Measurements from ENCODE around the gene KIF26A. TPM values are rescaled to one million over a fixed set of nuclear protein-coding genes. Genes with fewer than 3 reads are reported as not detected.
"Not testable (repeated sequence)": the region's sequence is repeated elsewhere in the genome, so short reads cannot be mapped to it uniquely, and the experiment has no call there.

The KIF26A gene
- polyA plus RNA-seq, 3 donors, result 12.6 to 14.5 (median 12.6) TPM

- DNase-seq, result no peak
Observed at GRCh38 chr14:104220215-104221070, 82.1 kb downstream of the KIF26A start.

GRCh38 chr14:104221071-104221625 lies 82.8 kb downstream of the KIF26A start:
- no peak for DNase-seq

GRCh38 chr14:104221636-104222369 lies 83.4 kb downstream of the KIF26A start:
- no peak for DNase-seq

DNA sequence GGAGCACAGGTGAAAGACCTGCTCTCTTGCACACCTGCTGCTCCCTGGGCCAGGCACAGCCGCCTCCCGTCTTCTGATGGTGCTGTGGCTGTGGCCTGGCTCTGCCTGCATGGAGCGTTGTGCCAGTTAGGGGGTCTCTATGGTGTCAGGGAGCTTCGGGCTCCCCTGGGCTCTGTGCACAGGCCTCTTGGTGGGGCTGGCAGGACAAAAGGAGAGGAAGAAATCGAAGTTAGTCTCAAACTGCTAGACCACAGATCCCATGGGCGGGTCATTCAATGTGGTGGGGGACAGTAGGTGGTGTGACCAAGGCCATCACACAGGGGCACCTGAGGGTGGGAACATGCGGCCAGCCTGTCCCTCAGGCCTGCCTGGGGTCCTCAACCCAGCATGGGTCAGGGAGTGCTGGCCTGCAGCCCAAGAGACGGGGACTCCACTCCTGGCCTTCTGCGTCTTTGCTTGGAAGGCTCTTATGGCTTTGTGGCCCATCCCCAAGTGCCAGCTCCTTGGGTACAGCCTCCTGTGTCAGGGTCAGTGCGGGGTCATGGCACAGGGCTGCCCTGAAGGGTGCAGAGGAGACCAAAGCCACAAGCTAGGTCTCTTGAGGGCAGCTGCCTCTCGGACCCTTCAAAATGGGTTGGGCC lies 84.1 kb downstream of the KIF26A start:
- no peak for DNase-seq

DNA sequence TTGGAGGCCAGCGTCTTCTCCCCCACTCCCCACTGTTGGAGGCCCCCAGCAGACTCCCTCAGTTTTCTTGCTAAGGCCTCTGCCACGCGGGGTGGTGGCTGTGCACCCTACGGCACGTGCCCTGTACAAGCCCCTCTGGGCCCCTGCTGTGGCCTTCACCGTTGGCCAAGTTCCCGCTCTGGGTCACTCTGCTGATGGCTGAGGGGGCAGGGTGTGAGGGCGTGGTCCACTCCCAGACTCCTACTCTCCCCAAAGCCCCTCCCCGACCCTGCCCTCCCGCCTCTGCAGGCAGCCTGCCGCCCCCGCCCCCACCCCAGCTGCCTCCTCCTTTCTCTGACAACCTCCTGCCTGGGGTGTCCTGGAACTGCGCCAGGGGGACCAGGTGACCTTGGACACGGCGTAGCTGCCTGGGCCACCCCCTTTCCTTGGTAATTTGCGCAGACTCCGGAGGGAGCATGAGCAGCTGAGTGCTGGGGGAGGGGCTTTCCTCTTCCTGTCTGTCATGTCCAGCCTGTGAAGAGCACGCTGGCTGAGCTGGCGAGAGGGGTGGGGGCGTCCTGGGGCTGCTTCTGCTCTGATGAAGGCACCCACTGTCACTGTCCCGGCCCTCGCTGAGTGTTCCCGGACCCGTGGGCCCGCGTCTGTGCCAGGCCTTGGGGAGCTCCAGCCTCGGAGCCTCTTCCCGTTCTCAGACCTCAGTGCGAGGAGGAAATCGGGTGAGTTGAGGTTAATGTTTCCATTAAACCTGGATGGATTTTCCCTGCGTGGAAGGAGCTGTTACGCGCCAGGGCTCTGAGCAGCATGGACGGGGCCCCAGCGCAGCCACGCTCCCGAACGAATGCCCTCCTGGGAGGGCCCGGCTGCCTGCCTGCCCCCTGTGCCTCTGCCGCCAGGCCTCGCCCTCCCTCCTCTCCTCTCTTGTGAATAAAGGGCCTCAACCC lies 85.0 kb downstream of the KIF26A start:
- DNase-seq, result peak; percentile 58

- DNase-seq, result no peak
Observed at GRCh38 chr14:104224131-104224505, 85.7 kb downstream of the KIF26A start.

GRCh38 chr14:104224506-104225277 lies 86.3 kb downstream of the KIF26A start:
- no peak for DNase-seq

DNA sequence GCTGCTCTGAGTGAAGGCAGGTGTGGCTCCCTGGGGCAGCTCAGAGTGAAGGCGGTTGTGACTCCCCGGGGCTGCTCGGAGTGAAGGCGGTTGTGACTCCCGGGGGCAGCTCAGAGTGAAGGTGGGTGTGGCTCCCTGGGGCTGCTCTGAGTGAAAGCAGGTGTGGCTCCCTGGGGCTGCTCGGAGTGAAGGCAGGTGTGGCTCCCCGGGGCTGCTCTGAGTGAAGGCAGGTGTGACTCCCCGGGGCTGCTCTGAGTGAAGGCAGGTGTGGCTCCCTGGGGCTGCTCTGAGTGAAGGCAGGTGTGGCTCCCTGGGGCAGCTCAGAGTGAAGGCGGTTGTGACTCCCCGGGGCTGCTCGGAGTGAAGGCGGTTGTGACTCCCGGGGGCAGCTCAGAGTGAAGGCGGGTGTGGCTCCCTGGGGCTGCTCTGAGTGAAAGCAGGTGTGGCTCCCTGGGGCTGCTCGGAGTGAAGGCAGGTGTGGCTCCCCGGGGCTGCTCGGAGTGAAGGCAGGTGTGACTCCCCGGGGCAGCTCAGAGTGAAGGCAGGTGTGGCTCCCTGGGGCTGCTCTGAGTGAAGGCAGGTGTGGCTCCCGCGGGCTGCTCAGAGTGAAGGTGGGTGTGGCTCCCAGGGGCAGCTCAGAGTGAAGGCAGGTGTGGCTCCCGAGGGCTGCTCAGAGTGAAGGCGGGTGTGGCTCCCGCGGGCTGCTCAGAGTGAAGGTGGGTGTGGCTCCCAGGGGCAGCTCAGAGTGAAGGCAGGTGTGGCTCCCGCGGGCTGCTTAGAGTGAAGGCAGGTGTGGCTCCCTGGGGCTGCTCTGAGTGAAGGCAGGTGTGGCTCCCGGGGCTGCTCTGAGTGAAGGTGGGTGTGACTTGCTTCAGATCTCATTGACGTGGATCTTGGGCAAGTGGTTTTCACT lies 87.1 kb downstream of the KIF26A start:
- DNase-seq, result not testable (repeated sequence)

DNA sequence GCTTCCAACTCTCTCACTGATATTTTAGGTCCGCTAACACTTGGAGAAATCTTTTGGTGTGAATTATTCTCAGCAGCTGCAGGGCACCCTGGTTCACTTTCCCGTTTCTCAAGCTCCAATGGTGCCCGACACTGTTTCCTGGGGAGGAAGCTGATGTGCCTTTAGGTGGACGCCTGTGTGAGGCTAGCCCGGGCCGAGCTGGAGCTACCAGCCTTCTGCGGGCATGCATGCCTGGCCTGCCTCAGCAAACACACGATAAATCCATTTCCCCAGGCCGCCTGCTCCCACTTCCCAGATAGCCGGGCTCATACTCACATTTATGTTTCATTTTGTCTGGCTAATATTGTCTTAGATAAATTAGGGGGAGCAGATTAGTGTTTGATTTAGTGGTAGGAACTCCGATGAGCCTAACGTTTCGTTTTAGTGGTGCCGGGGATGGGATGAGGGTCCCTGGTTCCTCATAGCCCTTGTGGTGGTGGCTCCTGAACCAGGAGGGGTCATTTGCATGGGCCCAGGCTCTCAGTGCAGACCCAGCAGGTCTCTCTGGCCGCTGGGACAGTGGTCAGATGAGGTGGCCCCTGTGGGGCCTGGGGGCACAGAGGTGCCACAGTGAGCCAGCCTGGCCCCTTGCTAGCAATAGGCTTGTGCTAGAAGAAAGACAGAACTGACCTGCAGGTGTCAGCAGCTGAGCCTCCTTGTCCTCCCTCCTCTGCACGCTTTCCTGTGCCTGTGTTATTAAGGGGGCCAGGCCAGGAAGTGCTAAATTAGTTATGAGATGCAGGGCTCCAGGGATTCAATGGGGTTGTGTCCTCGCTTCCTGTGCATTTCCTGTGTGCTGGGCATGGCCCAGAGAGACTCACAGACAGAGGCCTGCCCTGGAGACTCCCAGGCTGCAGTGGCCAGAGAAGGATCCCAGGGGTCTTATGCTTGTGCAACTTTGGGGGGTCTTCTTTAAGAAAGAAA lies 88.3 kb downstream of the KIF26A start:
- no peak for DNase-seq

GRCh38 chr14:104227806-104228205 lies 89.4 kb downstream of the KIF26A start:
- no peak for DNase-seq

- DNase-seq, result no peak
Observed at GRCh38 chr14:104228221-104228620, 89.8 kb downstream of the KIF26A start.

DNA sequence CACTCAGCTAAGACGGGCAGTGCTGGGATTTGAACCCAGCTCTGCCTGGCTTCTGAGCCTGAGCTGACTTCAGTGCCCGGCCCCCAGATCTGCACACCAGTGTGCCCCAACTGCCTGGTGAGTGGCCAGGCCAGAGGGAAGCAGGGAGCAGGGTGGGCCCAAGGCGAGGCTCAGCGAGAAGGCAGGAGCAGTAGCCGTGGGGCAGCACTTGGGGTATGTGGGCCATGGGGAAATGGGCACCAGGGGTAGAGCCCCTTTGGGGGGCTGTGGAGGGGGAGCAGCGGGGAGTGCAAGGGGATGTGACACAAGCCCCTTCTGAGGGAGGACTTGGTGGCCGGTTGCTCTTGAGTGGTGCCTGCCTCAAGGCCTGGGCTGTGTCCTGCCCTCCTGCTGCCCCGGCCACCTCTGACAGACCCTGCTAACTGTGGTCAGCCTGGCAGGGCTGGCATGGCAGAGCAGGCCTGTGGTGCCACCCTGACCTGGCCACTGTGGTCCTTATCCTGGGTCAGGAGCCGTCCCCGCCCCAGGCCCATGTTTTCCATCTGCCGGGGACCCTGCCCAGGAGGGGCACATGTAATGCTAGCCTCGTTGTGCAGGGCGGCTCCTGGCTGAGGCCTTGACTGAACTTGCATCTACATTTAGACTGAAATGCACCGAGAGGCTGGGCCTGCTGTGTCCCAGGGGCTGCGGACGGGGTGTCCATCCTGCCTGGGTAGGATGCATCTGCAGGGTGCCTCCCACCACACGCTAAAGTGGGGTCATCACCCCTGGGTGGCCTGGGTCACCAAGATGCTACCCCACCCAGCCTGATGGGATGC lies 90.5 kb downstream of the KIF26A start:
- no peak for DNase-seq

DNA sequence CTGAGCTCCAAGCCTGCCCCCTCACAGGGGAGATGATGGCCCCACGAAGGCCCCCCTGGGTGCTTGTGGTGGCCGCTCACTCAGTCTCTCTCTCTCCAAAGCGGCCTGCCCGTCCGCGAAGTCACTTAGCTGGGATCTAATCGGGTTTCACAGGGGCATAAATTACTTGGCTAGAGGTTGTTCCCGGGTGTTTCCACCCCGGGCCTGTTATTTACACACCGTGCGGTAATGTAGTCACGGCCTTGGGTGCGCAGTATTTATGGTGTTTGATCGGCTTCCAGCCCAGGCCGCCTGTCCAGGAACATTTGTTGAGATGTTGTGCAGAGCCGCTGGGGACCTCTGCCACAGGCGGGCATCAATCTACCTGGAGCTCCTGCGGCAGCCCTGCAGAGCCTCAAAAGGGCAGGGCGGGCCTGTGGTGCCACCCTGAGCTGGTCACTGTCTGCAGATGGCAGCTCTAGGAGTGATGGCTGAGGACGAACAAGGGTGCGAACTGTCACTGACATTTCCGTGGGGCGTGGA lies 91.2 kb downstream of the KIF26A start:
- no peak for DNase-seq

- DNase-seq, result no peak
Observed at GRCh38 chr14:104230119-104230815, 91.9 kb downstream of the KIF26A start.
